Measurements from ENCODE around the gene ZNF143. TPM values are rescaled to one million over a fixed set of nuclear protein-coding genes. Genes with fewer than 3 reads are reported as not detected.

ZNF143 gene
- total and polyA plus RNA-seq, 2 of the 13 experiments (the other 11 are each of a cell fraction or from before 2014, with no cell fraction given), result 22.4 to 35.6 TPM

GRCh38 chr11:9568854-9569587 is 108.2 kb downstream of the ZNF143 start (continued):
- TF ChIP-seq, protein P1, sequence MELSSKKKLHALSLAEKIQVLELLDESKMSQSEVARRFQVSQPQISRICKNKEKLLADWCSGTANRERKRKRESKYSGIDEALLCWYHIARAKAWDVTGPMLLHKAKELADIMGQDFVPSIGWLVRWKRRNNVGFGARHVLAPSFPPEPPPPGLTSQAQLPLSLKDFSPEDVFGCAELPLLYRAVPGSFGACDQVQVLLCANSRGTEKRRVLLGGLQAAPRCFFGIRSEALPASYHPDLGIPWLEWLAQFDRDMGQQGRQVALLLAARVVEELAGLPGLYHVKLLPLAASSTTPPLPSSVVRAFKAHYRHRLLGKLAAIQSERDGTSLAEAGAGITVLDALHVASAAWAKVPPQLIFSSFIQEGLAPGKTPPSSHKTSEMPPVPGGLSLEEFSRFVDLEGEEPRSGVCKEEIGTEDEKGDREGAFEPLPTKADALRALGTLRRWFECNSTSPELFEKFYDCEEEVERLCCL (CRISPR knock-in tag; IDR thresholded peaks at IDR 0.05; ENCODE audit: borderline replicate concordance), result no peak
- TF ChIP-seq MIXL1 (CRISPR knock-in tag; IDR thresholded peaks at IDR 0.05), result peak; percentile 58; the same call in 1 of the 2 replicates
- no peak for TF ChIP-seq ZNF326 (CRISPR knock-in tag; IDR thresholded peaks at IDR 0.05; ENCODE audit: borderline replicate concordance)
- peak; percentile 62; the same call in 1 of the 2 replicates for TF ChIP-seq SALL2 (CRISPR knock-in tag; IDR thresholded peaks at IDR 0.05)
- TF ChIP-seq ISX (CRISPR knock-in tag; conservative IDR thresholded peaks at IDR 0.05), result no peak
- no peak for TF ChIP-seq AGO1 (IDR thresholded peaks at IDR 0.05; ENCODE audit: low read depth, low read length, poor library complexity, severe bottlenecking)
- peak; percentile 57 for TF ChIP-seq GABPB1 (CRISPR knock-in tag; IDR thresholded peaks at IDR 0.05)
- peak; percentile 37; the same call in 1 of the 2 replicates for TF ChIP-seq NR2C2 (CRISPR knock-in tag; IDR thresholded peaks at IDR 0.05; ENCODE audit: borderline replicate concordance)
- TF ChIP-seq ZNF484 (CRISPR knock-in tag; IDR thresholded peaks at IDR 0.05; ENCODE audit: borderline replicate concordance, low read depth), result no peak
- peak; percentile 32; the same call in 1 of the 2 replicates for TF ChIP-seq ONECUT2 (CRISPR knock-in tag; IDR thresholded peaks at IDR 0.05)
- no peak for TF ChIP-seq MAFG (CRISPR knock-in tag; IDR thresholded peaks at IDR 0.05)
- TF ChIP-seq ZNF788 (CRISPR knock-in tag; IDR thresholded peaks at IDR 0.05; ENCODE audit: borderline replicate concordance), result peak; percentile 84; the same call in 1 of the 2 replicates
- peak; percentile 59; the same call in 1 of the 2 replicates for TF ChIP-seq CEBPB (IDR thresholded peaks at IDR 0.05; ENCODE audit: borderline replicate concordance, low read depth, low read length)
- no peak for TF ChIP-seq ZNF407 (CRISPR knock-in tag; IDR thresholded peaks at IDR 0.05; ENCODE audit: not compliant biosample characterization)
- TF ChIP-seq ZNF124 (CRISPR knock-in tag; IDR thresholded peaks at IDR 0.05), result peak; percentile 65; the same call in 1 of the 2 replicates
- TF ChIP-seq SMC3 (IDR thresholded peaks at IDR 0.05; ENCODE audit: low read length), result peak; percentile 43; the same call in 1 of the 2 replicates
- TF ChIP-seq TFAP4 (IDR thresholded peaks at IDR 0.05; ENCODE audit: borderline replicate concordance, low read depth), result peak; percentile 55; the same call in 1 of the 2 replicates
